Choroid plexus epithelial cell (primary cell): ENCODE measurements around the gene BLOC1S4.

ENCODE experiments used
- DNase-seq: peaks from one replicate; pipeline ENCODE4 v3.0.0-alpha.2; 2010; ENCODE audit warnings: low read depth
- H3K4me3 ChIP-seq: 2 replicates; pipeline ENCODE4 v1.5.1; 2011; ENCODE audit warnings: low read depth, mild to moderate bottlenecking, control low read depth, low read length, moderate library complexity
- TF ChIP-seq, protein P1 (sequence below): conservative IDR thresholded peaks from 2 replicates; pipeline ENCODE4 v1.5.1; 2011; ENCODE audit warnings: low read depth, mild to moderate bottlenecking, control low read depth, inconsistent platforms, low read length, moderate library complexity

BLOC1S4 gene

DNA sequence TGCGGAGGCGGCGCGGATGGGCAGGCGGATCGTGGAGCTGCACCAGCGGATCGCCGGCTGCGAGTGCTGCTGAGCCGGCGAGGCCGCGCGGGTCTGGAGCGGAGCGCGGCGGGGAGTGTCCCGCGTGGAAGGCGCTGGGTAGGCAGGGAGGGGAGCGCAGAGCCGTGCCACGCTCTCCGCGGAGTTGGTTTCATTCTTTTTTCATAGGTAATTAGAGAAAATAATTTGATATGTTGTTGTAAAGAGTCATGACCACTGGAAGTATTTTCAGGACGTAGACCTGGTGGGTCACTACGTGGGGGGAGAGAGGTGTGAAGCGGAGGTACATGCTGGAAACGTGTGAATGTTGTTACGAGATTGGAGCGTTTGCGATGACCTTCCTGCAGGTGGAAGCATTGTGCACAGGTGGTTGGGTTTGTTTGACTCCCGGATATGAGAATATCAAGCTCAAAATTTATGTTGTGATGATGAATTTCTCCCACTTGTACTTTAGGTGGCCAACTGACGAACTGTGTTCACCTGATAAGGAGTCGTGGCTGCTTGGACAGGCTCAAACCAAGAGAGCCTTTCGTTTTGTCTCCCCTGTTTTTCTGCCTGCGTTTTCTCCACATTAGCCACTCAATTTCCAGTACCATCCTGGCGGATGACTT, 41.3 kb upstream of the BLOC1S4 start:
- DNase-seq, result peak; percentile 61
- TF ChIP-seq, protein P1, sequence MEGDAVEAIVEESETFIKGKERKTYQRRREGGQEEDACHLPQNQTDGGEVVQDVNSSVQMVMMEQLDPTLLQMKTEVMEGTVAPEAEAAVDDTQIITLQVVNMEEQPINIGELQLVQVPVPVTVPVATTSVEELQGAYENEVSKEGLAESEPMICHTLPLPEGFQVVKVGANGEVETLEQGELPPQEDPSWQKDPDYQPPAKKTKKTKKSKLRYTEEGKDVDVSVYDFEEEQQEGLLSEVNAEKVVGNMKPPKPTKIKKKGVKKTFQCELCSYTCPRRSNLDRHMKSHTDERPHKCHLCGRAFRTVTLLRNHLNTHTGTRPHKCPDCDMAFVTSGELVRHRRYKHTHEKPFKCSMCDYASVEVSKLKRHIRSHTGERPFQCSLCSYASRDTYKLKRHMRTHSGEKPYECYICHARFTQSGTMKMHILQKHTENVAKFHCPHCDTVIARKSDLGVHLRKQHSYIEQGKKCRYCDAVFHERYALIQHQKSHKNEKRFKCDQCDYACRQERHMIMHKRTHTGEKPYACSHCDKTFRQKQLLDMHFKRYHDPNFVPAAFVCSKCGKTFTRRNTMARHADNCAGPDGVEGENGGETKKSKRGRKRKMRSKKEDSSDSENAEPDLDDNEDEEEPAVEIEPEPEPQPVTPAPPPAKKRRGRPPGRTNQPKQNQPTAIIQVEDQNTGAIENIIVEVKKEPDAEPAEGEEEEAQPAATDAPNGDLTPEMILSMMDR, result peak; percentile 53
- H3K4me3 ChIP-seq, result peak overlapping the region; percentile 73

DNA sequence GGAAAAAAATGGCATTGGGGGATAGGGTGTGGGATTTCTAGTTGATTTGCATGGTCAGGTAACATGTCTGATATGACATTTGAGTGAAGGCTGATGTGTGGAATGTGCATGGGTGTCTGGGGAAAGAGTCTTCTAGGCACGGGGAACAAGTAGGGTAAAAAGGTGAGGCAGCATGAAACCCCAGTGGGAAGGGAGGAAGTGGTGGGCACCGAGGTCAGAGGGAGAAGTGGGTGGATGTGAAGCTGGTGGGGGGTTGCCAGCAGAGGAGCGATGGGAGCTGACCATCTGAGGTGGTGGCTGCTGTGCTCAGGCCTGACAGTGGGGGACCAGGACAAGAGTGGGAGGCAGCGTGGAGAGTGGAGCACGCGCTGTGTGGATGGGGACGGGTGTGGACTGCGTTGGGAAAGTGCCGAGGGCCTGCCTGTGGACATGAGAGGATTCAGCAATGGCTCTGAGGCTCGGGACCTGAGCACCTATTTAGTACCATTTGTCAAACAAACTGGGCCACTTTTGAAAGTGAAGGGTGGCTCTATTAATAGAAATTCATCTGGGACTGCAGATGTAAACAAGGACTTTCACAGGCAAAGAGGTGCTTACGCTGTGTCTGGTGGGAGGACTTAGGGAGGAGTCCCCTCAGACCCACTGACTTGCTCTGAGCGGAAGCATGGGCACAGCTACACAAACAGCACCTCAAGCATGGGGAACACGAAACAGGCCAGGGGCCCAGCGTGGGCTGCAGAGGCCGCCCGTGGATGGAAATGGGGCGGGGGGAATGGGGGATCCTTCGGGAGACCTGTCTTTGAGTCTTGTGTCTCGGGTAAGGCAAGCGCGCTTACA, 39.0 kb upstream of the BLOC1S4 start:
- no peak overlapping the region for H3K4me3 ChIP-seq
- TF ChIP-seq, protein P1, result no peak
- no peak for DNase-seq

DNA sequence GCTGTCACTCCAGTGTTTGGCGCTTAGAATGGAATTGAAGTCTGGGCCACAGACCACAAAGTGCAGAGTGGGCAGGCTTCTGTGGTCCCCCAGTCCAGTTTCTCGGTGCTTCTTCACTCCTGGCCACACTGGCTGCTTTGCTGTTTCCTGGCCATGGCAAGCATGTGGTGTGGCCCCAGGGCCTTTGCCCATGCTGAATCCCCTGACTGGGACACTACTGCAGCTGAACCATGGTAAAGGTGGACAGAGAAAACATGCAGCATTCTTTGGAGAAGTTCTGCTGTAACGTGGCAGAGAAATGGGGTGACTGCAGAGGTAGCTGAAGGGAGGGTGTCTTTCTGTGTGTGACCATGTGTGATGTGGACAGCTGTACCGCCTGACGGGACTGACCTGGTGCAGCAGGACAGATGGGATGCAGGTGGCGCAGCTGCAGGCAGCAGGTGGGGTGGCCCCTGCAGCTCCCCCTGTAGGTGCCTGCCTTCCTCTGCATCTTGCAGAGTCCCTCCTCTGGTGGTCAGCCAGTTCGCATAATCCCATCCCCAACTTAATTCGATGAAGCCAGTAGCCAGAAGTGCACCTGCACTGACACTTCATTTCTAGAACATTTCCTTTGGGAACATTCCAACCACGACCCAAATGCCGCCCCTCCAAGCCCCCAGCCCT, 35.5 kb upstream of the BLOC1S4 start:
- no peak overlapping the region for H3K4me3 ChIP-seq
- DNase-seq, result no peak
- TF ChIP-seq, protein P1, result peak; percentile 31

DNA sequence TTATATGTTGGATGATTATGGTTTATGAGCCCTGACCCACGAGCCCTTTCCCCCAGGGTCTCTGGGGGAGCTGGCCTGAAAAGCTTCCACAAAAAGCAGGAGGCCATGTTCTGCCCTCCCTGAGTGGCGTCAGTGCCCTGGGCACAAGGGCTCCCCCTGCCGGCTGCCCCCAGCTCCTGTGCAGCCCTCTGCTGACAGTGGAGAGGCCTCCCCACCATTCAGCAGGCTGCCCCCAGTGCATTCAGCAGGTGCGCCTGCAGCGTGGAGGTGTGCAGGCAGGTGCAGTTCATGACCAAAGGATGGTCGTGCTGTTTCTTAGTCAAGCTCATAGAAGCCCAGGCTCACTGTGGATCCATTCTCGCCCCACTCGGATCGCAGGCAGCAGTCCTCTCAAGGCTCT, 34.8 kb upstream of the BLOC1S4 start:
- TF ChIP-seq, protein P1, result no peak
- no peak overlapping the region for H3K4me3 ChIP-seq
- no peak for DNase-seq

DNA sequence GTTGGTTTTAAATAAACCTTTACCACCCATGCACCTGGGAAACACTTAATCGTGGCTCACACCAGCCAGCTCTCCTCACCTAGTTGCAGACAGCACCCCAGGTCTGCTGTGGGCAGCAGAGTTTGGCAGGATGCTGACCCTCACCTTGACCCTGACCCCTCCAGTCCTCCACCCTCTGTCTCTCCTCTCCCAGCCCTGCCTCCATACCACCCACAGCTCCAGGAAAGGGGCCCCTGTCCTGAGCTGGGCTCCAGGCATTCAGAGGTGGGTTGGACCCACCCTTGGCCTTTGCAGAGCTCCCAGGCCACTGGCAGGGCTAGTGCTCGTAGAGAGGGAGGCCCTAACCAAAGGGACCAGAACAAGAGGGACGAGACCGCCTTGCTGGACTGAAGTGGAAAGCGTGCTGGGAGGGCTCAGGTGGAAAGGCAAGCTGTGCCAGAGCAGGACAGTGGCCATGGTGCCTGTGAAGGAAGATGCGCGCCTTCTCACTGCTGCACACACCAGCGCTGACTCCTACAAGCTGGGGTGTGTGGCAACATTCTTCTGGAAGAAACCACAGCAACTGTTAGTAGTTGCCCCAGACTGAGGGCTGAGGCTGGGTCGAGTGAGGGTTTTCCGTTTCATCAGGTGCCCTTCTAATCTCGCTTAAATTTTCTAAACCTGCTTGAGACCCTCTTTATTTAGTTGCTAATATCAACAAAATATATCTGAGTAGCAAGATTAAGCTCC, 32.9 kb upstream of the BLOC1S4 start:
- TF ChIP-seq, protein P1, result no peak
- DNase-seq, result no peak
- H3K4me3 ChIP-seq, result no peak overlapping the region

DNA sequence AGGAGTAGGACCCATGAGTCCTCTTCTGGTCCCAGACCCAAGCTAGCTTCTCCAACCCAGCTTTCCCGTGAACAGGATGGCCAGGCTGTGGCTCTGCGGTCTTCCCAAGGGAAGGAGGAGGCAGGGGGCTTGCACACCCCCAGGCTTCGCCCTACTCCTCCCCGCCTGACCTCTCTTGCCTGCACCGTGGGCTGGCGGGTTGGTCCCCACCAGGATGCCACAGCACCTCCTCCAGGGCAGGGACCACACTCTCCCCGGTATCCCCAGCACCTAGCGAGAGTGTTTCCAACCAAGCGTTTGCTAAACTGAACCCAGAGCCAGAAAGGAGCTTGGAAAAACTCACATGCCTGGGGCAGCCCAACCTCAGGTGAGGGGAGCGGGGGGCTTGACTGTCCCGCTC, 31.3 kb upstream of the BLOC1S4 start:
- DNase-seq, result no peak
- no peak overlapping the region for H3K4me3 ChIP-seq
- TF ChIP-seq, protein P1, result no peak
